Measurements from ENCODE around the gene CACNB1.

The CACNB1 gene

GRCh38 chr17:39164675-39165143, 32.8 kb downstream of the CACNB1 start:
- peak; percentile 89 for TF ChIP-seq CTCF (conservative IDR thresholded peaks at IDR 0.05; ENCODE audit: low read length)
- DNase-seq (ENCODE audit: low read depth): peak; percentile 92
- H3K4me3 ChIP-seq (ENCODE audit: low read length): peak overlapping the region; percentile 57

DNA sequence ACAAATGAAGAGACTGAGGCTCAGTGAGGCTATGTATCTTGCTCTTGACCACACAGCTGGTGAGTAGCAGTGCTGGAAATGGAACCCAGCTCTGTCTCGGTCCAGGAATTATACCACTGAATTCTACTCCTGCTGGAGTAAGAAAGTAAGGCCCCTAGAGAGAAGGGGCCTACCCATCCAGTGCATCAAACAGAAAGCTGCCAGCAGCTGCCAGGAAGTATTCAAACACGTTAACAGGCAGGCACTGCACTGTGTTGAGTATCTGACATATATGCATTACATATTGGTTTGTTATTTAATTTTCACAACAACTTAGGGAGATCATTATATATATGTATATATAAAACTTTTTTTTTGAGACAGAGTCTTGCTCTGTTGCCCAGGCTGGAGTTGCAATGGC, 35.5 kb downstream of the CACNB1 start:
- TF ChIP-seq CTCF (conservative IDR thresholded peaks at IDR 0.05; ENCODE audit: low read length): no peak
- H3K4me3 ChIP-seq (ENCODE audit: low read length): no peak overlapping the region
- no peak for DNase-seq (ENCODE audit: low read depth)

DNA sequence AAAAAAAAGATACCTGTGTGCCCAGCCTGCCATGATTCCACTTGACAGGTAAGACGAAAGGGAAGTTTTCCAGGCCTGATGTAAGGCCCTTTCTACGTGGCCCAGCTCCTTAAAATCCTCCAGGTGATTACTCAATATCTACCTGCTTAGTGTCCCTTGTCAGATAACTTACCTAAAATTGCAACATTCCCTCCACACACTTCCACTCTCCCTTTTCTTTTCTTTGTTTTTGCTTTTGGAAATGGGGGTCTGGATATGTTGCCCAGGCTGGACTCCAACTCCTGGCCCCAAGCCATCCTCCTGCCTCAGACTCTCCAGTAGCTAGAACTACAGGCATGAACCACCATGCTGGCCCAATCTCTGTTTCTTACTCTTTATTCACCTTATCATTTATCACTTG, 38.8 kb downstream of the CACNB1 start:
- H3K4me3 ChIP-seq (ENCODE audit: low read length): no peak overlapping the region
- TF ChIP-seq CTCF (conservative IDR thresholded peaks at IDR 0.05; ENCODE audit: low read length): no peak
- no peak for DNase-seq (ENCODE audit: low read depth)

- DNase-seq (ENCODE audit: low read depth): no peak
- no peak overlapping the region for H3K4me3 ChIP-seq (ENCODE audit: low read length)
- TF ChIP-seq CTCF (conservative IDR thresholded peaks at IDR 0.05; ENCODE audit: low read length): no peak
Observed at GRCh38 chr17:39156491-39156890, 41.0 kb downstream of the CACNB1 start.

GRCh38 chr17:39155654-39156053, 41.8 kb downstream of the CACNB1 start:
- DNase-seq (ENCODE audit: low read depth): no peak
- TF ChIP-seq CTCF (conservative IDR thresholded peaks at IDR 0.05; ENCODE audit: low read length): no peak
- H3K4me3 ChIP-seq (ENCODE audit: low read length): no peak overlapping the region

DNA sequence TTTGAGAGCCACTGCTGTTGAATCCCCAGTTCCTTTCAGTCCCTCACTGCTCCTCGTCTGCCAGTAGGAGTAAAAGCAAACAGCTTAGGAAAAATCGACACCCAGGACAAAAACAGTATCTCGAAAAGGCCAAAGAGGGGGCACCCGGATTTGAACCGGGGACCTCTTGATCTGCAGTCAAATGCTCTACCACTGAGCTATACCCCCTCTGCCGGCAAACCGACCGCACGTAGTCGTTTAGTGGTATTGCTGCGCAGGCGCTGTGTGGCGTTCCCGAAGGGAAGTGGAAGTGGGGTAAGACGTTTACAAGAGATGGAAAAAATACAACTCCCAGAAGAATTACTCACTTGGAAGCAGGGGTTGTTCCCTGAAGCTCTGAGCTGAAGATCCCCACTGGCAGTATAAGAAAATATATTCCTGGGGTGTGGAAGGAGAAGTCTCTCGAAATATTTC, 43.8 kb downstream of the CACNB1 start:
- H3K4me3 ChIP-seq (ENCODE audit: low read length): peak overlapping the region; percentile 94
- DNase-seq (ENCODE audit: low read depth): peak; percentile 87
- peak; percentile 36 for TF ChIP-seq CTCF (conservative IDR thresholded peaks at IDR 0.05; ENCODE audit: low read length)

DNA sequence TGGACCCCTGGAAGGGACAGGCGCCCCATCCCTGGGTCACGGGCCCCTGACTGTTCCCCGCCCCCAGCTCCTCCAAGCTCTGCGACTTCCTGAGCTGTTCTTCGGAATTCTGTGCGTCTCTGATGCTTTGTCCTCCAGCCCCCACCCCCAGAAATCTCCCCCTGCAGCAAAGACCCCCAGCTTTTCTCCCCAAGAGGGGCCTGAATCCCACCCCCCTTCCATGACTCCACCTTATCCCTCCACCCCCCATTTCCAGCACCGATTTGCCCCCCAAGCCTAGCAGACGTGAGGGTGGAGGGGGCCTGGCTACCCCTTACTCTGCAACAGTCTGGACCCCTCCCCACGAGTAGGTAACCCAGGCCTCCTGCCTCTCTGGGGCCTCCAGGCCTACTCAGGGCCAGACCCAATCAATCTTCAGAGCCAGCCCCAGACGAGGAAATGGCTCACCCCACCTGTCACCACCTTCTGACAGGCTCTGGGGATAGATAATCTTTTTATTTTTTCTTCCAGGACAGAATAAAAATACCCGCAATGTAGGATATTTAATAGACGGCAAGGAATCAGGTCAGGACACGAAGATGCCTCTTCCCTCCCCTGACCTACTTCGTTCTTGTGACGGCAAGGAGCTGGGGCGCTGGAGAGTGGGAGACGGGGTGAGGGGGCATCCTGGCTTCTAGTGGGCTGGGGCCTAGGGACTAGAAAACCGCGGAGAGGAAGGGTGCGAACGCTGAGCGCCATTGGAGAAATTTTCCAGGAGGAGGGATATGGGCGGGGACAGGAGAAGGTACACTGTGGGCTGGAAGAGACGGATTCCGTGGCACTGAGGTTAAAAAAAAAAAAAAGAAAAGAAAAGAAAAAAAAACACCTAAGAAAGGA, 45.3 kb downstream of the CACNB1 start:
- DNase-seq (ENCODE audit: low read depth): no peak
- no peak for TF ChIP-seq CTCF (conservative IDR thresholded peaks at IDR 0.05; ENCODE audit: low read length)
- H3K4me3 ChIP-seq (ENCODE audit: low read length): peak overlapping the region; percentile 94

Measured in AG10803 (cell line).